Measurements from ENCODE around the gene EWSR1.

The EWSR1 gene

DNA sequence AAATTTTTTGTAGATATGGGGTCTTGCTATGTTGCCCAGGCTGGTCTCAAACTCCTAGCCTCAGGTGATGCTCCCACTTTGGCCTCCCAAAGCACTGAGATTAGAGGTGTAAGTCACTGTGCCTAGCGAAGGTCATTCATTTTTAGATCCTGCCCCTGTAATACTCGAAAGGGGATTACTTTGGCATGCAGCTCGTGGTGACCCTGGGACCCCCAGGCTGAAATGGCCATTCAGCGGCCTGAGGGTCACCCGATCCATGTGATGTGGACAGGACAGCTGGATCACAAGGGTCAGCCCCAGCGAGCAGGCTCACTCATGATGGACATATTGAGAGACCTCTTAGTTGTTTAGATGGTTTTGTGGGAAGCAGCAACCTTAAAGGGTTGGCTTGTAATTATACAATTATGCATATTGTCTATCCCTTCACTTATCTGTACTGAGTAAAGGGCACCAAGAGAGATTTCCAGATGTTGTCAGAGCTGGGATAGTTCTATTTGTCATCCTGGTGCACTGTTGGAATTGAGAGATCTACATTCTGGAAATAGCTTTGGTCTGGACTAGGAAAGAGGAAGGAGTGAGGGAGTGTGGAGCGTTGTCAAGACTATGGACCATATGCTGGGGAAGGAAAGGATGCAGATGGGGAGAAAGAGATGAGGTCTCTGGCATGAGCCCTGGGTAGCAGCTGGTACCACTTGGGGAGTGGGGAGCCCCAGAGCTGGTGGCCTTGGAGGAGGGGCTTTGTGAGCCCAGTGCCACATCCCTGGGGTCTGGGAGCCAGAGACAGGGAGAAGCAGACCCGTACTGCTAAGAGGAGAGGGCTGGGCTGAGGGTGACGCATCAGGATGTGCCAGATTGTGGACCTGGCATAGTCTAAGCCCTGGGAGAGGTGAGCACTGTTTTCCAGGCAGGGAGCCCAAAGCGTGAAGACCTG lies 15.8 kb upstream of the EWSR1 start:
- no peak for DNase-seq

DNA sequence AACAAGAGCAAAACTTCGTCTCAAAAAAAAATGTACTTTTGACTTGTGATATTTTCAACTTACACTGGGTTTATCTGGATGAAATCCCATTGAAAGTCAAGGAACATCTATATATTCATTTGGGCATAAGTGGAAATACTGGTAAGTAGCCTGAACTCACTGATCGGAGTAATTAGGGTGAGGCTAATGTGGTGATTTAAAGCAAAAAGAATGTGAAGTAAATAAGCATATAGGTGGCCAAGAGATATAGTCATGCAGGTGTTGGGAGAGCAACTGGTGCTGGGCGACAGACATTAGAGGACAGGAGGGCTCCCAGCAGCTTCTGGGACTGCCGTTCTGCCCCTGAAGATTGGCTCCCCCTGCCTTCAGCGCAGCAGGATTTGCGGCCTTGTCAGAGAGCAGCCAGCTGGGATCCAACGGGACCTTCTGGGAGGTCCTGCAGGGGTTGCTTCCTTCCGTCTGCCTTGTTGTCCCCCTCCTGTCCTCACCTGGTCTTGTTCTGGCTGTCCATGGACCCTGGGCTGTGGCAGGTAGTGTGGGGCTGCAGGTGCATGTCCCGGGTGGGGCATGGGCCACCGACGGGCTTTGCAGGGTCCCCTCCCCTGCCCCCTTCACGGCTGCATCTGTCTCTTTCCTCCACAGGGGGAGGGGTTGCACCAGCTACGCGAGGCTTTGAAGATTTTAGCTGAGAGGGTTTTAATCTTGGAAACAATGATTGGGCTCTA lies 14.3 kb upstream of the EWSR1 start:
- no peak for DNase-seq

DNA sequence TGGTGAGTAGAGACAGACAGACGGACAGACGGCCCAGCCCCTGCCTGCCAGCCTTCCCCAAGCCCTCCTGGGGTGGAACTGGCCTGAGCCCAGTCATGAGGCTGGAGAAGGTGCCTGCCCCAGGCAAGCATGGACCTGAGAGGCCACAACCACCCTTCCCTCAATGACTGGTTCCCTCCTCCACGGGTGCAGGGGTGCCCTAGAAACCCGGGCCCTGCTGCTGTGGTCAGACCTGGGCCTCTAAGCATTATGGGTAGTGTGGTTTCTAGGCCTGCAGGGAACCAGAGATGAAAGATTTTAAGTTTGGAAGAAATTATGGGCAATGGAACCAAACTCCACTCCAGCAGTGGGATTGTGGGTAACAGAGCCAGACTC lies 13.8 kb upstream of the EWSR1 start:
- DNase-seq = no peak

DNA sequence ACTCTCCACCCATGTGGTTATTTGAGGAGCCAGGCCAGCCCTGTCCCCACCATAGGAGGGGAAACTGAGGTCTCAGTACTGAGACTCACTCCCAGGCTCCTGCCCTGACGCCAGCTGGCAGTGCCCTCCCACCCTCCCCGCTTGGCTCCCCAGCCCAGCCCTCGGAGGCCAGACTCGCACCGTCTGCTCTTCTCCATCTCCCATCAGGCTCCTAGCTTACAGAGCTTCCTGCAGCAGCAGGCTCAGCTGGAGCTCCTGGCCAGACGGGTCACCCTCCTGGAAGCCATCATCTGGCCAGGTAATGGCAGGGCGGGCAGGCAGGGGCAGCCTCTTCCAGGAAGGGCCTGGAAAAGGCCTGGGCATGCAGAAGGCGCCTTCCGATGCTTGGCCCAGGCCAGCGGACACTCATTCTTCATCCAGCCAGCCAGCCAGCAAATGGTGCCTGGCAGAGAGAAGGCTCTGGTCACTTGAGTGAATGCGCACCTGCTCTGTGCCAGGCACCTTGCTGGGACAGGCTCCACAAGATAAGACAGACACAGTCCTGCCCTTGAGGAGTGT lies 12.9 kb upstream of the EWSR1 start:
- no peak for DNase-seq

DNA sequence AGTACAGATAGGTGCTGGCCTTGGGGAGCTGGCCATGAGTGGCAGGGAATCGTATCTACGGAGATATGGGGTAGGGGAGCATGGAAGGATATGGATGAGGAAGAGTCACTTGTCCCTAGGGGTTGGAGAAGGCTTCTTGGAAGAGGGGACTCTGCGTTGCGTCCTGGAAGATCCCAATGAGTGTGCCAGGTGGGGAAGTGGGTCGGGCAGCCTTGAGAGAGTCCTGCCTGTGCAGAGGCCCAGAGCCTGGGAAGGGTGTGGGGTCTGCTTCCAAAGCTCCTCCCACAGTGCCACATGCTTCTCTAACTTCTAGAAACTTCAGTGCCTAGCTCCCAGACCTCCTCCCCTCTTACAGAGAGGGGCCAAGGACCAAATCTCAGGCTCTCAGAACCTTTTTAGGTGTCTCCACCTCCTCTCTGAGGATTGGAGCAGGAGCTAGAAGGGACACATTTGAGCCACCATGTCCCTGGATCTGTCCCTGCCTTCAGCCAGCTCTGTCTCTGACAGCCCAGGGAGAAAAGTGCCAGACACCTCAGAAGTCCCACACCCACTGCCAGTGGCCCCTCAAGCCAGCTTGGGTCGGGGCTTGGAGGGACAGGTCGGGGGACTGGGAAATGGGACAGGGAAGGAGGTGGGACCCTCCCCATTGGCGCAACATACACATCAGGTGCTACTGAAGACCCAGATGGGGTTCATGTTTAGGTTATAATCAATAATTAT lies 11.3 kb upstream of the EWSR1 start:
- no peak for DNase-seq

DNA sequence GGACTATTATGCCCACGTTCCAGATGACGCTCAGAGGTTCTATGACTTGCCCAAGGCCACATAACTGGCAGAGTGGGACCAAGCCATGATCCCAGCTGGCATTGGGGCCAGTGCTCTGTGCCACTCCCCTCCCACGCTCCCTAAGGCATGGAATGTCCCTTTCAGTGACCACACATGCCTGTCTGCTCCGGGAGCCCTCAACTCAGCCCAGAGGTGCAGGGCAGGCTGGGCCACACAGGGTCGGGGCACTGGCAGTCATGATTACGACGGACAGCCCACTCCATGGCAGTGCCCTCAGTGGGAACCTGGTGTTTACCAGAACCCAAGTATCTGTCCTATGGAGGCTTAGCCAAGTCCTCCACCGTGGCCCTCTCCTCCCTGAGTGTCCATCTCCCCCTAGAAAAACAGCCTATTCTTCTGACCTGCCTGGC lies 10.3 kb upstream of the EWSR1 start:
- no peak for DNase-seq

DNA sequence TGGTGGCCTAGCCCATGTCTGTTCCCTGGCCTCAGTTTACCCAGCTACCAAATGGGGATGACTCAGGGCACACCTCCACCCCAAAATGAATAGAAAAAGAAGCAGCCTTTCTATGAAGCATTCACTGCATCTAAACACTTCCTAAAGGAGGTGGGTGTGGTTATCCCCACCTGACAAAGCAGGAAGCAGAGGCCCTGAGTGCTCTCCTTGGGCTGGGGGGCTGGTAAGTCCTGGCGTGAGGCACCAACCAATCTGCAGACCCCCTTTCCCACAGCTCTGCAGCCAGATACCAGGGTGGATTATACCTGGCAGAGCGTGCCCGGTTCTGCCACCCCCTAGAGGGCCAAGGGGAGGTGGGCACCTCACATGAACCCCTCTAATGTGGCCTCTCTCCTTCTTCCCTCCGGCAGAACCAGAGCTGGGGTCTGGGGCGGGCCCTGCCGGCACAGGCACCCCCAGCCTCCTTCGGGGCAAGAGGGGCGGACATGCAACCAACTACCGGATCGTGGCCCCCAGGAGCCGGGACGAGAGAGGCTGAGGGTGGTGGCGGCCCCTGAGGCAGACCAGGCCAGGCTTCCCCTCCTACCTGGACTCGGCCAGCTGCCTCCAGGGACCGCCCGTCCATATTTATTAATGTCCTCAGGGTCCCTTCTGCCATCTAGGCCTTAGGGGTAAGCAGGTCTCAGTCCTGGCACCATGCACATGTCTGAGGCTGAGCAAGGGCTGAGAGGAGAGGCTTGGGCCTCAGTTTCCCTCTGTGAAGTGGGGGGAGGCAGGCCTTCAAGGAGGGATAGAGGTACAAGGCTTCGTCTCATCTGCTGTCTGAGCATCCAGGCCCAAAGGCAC lies 9.4 kb upstream of the EWSR1 start:
- DNase-seq = no peak

DNA sequence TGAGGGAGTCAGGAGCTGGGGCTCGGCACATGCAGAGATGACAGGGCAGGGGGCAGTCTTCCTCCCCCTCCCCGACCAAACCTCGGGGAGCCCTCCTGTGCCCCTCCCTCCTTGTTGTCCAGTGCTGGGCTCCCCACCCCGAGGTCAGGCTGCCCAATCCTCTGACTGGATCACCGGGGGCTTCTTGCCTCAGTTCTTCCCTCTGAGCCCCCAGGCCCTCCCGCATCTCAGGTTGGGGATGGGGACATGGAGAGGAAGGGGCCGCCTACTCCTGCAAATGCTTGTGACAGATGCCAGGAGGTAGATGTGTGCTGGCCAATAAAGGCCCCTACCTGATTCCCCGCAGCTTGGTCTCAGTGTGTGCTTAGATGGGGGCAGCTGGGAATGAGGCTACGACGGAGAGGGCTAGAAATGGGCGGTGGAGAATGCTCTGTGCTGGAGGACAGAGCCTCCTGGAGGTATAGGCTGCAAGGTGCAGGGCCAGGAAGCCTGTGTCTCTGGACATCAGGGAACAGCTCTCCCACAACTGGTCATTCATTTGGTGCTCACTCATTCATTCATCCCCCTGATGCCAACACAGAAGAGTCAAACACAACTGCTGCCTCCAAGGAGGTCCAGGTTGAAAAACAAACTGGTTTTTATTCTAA lies 8.7 kb upstream of the EWSR1 start:
- no peak for DNase-seq

DNA sequence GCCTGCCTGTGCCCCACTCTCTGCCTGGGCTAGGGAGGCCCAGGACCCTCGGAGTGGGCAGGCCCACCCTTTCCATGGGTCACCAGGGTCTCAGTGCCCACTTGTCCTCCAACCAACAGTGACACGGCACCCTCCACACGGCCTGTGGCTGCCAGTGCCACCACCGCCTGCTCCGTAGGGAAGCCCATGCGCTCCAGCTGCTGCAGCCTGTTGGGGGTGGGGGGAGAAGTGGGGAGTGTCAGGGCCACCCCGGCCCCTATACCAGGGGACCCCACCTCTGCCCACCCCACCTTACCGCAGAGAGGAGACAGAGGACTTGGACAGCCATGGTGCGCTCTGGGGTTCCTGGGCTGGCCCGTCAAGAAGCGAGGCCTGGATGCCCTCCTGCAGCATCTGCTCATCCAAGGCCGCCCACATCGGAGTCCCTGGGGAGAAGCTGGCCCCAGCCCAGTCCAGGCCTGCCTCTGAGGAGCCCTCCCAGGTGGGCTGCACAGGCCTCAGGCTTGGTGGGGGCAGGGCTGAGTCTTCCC lies 8.0 kb upstream of the EWSR1 start:
- DNase-seq = no peak

DNA sequence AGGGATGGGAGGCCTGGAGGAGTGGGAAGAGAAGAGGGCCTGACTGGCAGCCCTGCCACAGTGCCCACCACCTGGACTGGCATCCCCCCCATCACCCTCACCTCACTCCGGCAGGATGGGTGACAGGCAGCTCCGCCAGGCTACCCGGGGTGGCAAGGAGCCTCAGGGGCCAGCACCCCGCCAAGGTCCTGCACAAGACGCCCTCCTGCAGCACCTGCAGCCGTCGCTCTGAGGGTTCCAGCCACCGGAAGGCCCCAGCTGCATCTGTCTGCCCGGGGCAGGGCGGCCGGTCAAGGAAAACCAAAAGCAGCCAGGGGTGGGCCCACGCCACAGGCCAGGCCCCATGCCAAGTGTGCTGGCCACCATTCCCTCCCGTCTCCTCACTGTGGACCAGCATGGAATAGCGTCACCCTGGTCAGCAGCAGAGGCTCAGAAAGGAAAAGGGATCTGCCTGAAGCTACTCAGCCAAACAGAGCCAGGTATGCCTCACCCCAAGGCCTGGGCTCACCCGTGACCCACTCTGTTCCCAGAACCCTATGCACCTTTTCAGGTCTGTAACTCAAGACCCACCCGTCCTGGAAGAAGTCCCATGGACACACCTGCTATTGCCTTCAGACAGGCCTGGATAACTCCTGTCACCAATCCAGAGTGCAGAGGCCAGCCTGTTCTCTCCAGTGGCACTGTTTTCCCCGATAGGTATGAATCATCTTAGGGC lies 7.3 kb upstream of the EWSR1 start:
- no peak for DNase-seq

DNA sequence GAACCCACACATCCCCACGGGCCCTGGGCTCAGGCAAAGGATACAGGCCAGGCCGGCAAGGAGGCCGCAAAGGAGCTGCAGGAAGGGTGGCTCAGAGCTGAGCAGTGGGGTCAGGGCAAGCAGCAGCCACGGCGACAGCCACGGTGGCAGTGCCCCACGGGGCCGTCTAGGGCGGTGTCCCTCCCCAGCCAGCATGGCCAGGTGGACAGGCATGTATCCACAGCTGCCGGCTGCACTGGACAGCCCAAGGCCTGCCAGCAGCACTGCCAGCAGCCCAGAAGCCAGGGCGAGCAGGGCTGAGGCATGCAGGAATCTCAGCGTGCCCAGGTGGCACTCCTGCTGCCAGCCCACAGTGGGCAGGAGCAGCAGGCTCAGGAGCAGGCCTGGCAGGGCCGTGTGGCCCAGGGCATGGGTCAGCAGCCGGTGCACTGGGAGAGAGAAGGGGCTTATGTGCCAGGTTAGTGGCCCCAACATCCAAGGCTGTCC lies 4.2 kb upstream of the EWSR1 start:
- no peak for DNase-seq

DNA sequence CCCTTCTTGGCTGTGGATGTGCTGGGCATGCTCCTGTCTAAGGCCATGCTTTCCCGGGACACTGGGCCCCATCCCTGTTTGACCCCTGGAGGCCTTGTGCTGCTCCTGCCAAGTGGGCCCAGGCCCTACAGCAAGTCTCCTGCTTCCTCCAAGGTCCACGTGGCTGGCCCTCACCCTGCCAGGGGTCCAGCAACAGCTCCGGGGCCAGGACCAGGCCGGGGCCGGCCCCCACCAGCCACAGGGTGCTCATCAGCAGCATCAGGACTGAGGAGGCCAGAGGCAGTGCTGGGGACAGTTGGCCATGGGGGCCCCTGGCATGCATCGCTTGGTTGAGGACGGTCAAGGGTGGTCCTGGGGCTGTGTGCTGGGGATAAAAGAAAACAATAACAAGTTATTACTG lies 2.8 kb upstream of the EWSR1 start:
- DNase-seq = no peak

DNA sequence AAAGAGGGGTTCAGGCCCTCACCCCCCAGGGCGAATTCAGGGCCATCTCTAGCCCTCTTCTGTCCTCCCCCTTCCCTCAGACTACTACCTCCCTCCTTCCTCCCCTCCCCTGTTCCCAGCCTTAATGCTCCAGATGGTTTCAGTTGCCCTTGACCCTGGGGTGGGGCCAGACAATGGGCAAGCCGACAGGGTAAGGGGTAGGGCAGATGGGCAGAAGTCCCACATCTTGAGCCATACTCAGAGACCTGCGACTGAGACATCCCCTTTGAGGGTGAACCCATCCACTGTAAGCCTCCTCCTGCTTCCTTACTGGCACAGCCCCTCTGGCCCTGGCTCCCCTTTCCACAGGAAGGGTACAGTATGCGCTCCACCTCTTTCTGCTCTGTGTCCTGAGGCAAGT lies 2.1 kb upstream of the EWSR1 start:
- DNase-seq = no peak

DNA sequence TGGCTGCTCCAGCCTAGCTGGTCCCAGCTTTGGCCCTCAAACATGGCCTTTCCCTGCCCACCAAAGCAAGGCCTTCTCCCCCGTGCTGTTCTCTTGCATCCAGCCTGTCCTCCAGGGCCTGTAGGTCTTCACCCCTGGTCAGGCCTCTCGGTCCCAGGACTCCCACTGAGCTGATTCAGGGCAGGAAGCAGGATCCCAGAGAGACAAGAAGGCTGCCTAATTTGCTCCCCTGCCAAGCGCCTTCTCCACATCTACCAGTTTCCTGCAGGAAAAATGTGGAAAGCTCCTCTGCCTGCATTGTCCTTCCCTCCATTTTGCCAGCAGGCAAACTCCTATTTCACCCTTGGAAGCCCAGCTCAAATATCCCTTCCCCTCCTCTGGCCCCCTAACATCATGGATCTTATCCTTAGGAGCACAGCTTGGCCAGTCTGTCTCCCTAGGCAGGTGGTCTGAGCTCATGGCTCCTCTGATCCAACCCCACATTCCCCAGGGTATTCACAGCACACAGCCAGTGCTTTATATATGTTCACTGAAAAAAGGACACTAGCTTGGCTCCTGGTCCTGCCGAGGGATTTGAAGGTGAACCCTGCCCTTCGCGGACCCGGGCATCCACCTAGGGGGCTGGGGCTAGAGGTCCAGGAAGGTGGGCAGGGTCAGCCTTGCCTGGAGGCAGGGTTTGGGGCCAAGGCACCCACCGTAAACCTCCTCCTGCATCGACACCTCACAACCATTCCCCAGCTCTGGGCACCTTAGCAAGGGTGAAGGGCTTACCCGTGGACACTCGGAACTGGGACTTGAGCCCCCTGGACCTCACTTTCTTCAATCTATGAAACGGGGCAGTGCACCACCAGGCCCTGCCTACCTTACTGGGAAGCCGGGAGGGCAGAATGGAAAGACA lies 1.3 kb upstream of the EWSR1 start:
- peak; percentile 64 for DNase-seq

DNA sequence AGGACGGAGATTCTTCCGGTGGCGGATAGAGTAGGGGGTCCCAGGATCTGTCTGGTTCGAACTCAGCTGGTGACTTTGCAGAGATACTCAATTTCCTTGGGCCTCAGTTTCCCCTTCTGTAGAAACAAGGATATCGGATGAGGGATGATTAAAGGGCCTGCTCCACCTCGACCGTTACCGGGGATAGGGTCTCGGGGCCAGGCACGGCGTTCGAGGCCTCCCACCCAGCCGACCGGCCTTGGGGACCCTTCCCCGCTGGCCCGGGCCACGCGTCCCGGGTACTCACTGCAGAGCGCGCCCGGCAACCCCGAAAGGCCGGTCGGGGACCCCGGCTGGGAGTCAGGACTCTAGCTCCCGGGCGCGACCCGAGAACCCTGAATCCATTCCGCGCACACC lies 608 bp upstream of the EWSR1 start:
- DNase-seq = no peak

DNA sequence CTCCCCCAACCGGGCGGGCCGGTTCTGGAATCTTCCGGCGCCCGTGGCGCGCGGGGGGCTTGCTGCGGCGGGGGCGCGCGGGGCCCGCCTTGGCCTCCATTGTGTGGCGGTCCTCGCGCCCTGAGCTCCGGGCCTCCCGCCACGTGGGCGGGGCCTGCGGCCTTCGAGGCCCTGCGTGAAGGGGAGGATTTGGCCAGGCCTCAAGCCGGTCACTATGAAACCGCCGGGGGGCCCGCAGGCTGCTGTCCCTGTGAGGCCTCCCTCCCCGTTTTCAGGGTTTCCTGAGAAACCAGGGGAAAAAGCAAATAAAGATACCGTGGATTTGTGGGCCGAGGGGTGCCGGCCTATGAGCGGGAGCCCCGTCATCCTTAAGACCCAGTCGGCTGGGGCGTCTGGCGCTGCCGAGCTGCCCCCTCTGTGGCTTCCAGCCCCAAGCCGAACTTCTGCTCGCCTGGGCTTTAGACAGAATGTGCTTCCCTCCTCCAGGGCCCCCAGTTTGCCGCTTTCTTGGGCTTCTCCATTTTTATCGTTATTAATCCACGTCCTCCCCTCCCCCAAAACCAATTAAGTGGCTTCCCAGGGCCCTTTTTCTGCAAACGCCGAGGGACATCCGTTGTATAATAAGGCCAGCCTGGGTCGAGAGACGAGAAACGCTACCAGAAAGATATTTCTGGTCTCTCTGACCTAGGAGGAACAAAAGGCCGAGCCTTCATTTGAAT lies 602 bp downstream of the EWSR1 start:
- DNase-seq = peak; percentile 76

DNA sequence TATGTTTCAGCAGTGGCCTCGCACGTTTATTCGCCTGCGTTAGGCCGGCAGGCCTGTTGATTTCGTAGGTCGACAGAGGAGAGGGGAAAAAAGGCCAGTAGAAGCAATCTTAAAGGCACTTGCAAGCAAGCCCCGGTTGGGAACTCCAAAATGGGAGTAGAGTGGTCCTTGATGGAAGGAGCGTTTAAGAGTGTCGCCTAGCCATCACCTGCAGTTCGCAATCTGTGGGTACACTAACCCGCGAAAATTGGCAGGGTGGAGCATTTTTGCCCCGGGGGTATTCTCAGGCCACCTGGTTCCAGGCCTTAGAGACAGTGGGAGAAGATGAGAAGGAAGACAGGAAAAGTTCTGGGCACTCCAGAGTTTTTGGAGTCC lies 1.1 kb downstream of the EWSR1 start:
- peak; percentile 59 for DNase-seq

DNA sequence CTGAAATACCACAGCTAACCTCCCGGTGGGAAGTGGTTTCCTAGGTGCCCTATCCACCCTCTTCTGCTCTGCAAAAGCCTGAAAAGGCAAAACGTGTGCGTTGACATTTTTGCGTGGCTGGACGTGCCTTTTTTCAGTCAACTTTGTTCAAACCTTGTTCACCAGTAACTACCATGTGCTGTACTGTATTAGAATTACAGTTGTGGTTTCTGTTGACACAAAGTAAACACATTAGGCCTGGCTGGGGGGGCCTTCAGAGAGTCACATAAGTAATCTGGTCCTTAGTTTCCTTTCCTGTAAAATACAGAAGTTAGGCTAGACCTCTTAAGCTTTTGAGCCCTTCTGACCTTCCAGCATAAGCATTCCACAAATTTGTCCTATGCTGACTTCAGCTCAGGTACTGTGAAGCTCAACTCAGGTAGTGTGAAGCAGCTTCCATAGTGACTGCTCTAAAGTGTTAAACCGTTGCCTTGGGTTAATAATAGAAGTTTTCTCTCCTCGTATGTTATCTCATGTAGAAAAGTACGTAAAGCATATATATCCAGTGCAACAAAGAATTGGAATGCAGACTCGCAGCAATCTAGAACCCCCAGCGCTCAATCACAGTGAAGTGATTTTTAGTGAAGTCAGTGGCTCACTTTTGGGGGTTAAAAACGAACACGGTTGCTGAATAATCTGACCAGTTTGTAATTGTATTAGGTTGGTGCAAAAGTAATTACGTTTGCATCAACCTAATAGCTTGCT lies 1.8 kb downstream of the EWSR1 start:
- no peak for DNase-seq

All from activated CD8-positive, alpha-beta memory T cell treated with anti-CD3 and anti-CD28 coated beads, Interleukin-2, amount 50 U/mL, for 48 hours (primary cell).